Bronchial epithelial cell (primary cell): ENCODE measurements around the gene MYH6. TPM values are rescaled to one million over a fixed set of nuclear protein-coding genes. Genes with fewer than 3 reads are reported as not detected.

Experiments
- DNase-seq: peaks from one replicate; pipeline ENCODE4 v3.0.0-alpha.2; 2010; ENCODE audit warnings: low read depth
- FAIRE-seq: peaks from 2 replicates; lab custom pipeline; 2011; peaks lifted over from hg19 to GRCh38; lab: Jason Lieb, UNC
- H3K27me3 ChIP-seq: 2 replicates; pipeline ENCODE4 v1.5.1; 2011; ENCODE audit warnings: low read length; ENCODE audit not compliant: control insufficient read depth, insufficient read depth
- H3K36me3 ChIP-seq: 2 replicates; pipeline ENCODE4 v1.5.1; 2011; ENCODE audit warnings: low read length; ENCODE audit not compliant: control insufficient read depth, insufficient read depth
- H3K4me3 ChIP-seq: 2 replicates; pipeline ENCODE4 v1.5.1; 2011; ENCODE audit warnings: mild to moderate bottlenecking, low read depth, low read length, control low read depth
- total RNA-seq: library from RNA; depleted of rRNA; stranded (reverse); fragments of >200 nt; gene quantifications from 2 replicates; pipeline ENCODE4 v1.2.1, GENCODE V29; 2014
- TF ChIP-seq, protein P1 (sequence below): IDR thresholded peaks from 2 replicates; pipeline ENCODE4 v1.5.1; 2011; ENCODE audit warnings: mild to moderate bottlenecking, moderate library complexity, low read length, control low read depth, inconsistent platforms; ENCODE audit not compliant: insufficient read depth, severe bottlenecking

The MYH6 gene
- total RNA-seq, 1 donor from 2014 or later, result not detected

DNA sequence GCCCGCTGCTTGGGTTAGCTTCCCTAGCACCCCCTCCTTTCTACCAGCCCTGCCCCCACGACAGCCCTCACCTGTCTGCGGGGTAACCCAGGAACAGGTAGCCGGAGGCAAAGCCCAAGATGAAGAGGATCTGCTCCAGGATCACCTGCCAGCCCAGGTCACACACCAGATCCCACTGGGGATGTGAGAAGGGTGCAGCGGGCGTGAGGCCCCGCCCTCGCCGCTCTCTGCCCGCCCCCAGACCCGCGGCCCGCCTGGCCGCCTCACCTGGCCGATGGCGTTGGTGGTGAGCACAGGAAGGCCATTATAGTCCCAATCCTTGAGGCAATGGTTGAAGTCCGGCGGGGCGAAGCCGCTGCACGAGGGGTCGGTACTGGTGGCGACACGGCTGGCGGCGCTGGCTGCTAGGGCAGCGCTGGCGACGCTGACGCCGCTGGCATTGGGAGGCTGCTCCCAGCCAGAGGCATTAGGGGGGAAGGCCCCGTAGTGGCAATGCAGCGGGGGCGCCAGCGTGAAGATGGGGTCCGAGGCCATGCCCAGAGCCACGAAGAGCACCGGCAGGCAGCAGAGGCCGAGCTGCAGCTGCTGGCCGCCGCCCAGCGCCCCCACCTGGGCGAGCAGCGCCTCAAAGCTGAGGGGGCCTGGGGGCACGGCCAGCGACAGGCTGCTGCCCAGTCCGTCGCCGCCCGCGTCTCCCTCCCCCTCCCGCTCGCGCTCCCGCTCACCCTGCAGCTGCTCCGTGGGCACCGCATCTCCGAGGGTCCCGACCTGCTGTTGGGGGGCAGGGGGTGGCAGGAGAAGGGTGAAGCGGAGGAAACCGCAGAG, 56.2 kb downstream of the MYH6 start:
- FAIRE-seq (no peak), DNase-seq (no peak)
- H3K4me3 ChIP-seq, result peak overlapping the region; percentile 38
- peaks cover 4% of the 10 kb centered on the region for H3K27me3 ChIP-seq
- H3K36me3 ChIP-seq, result no peaks in the 10 kb centered on the region
- TF ChIP-seq, protein P1, sequence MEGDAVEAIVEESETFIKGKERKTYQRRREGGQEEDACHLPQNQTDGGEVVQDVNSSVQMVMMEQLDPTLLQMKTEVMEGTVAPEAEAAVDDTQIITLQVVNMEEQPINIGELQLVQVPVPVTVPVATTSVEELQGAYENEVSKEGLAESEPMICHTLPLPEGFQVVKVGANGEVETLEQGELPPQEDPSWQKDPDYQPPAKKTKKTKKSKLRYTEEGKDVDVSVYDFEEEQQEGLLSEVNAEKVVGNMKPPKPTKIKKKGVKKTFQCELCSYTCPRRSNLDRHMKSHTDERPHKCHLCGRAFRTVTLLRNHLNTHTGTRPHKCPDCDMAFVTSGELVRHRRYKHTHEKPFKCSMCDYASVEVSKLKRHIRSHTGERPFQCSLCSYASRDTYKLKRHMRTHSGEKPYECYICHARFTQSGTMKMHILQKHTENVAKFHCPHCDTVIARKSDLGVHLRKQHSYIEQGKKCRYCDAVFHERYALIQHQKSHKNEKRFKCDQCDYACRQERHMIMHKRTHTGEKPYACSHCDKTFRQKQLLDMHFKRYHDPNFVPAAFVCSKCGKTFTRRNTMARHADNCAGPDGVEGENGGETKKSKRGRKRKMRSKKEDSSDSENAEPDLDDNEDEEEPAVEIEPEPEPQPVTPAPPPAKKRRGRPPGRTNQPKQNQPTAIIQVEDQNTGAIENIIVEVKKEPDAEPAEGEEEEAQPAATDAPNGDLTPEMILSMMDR, result peak; percentile 13

DNA sequence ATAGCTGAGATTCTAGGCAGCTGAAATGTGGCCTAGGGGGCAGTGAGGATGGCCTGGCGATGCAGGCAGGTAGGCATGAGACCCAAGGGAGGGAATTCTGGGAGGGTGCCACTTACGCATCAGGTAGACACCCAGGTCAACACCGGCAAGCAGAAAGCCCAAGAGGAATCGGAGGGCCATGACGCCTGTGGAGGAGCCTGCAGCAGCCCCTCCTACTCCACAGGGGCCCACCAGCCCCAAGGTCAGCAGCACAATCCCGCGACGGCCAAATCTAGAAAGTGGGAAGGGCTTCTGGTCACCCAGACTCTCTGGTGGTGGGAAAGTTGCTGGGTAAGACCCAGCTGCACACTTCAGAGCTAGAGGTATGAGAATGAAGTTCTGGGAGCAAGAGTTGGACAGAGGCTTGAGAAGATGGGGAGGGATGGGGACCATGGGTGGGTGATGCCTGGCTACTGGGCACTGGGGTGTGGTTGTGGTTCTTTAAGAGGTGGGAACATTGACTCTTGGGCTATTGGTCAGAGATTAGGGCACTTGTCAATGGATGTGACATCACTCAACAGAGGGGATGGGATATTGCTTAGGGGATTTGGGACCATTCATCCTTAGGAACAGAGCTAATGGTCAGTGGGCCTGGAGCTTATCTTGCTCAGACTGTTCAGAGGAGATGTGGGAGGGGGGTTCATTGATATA, 58.8 kb downstream of the MYH6 start:
- DNase-seq, result no peak
- no peak overlapping the region for H3K4me3 ChIP-seq
- TF ChIP-seq, protein P1, result no peak
- no peak for FAIRE-seq
- H3K27me3 ChIP-seq, result peaks cover 4% of the 10 kb centered on the region
- H3K36me3 ChIP-seq, result no peaks in the 10 kb centered on the region

DNA sequence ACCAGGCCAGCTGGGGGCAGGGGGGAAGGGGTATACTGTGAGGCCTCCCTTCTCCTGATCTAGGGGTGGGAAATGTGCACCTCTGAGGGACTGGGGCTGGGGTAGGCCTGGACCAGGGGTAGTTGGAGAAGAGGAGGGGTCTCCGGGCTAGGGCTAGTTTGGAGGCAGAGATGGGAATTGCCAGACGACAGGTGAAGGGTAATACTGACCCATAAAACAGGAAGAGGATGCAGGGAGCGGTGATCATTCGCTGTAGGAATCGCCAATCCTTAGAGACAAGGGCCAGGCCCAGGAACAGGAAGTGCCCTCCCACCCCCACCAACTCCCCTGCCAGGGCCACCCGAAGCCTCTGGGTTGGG, 59.8 kb downstream of the MYH6 start:
- H3K4me3 ChIP-seq, result no peak overlapping the region
- TF ChIP-seq, protein P1, result no peak
- H3K27me3 ChIP-seq, result peaks cover 2% of the 10 kb centered on the region
- FAIRE-seq (no peak), DNase-seq (no peak)
- H3K36me3 ChIP-seq, result no peaks in the 10 kb centered on the region

DNA sequence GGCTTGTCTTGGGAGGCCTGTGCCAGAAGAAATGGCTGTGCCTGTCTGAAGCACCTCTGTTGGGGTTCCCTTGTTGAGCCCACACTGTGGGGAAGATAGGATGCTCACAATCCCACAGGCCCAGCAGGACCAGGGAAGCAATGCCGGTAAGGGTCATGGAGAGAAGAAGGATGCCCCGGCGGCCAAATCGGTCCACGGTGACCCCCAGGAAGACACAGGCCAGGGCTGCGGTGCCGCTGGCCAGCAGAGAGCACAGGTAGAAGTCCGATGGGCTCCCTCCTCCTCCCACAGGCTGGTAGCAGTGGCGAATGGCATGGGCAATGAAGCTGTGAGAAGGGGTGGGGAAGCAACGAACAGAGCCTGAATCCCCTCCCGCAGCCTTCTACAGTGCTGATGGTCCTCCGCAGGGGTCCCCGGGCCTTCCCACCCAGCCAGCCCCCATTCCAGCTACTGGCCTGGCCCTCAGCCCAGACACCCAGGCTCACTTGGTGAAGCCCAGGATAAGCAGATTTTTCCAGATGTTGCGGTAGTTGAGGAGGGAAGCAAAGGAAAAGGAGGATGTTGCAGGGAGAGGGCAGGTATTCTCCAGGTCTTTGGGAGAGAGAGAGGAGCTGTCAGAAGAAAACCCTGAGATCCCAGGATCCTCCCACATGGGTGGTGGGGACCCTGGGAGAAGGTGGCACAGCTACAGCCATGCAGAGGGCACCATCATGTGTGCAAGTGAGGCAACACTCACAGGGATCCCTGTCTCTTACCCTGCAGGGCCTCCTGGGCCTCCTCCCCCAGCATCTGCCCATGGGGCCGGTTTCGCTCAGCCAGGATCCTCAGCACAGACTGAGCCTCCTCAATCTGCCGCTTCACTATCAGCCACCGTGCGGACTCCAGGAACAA, 60.4 kb downstream of the MYH6 start:
- Histone ChIP-seq H3K4me3 (no peak overlapping the region), H3K36me3 (no peaks in the 10 kb centered on the region), H3K27me3 (no peaks in the 10 kb centered on the region)
- FAIRE-seq (no peak), DNase-seq (no peak)
- TF ChIP-seq, protein P1, result no peak

DNA sequence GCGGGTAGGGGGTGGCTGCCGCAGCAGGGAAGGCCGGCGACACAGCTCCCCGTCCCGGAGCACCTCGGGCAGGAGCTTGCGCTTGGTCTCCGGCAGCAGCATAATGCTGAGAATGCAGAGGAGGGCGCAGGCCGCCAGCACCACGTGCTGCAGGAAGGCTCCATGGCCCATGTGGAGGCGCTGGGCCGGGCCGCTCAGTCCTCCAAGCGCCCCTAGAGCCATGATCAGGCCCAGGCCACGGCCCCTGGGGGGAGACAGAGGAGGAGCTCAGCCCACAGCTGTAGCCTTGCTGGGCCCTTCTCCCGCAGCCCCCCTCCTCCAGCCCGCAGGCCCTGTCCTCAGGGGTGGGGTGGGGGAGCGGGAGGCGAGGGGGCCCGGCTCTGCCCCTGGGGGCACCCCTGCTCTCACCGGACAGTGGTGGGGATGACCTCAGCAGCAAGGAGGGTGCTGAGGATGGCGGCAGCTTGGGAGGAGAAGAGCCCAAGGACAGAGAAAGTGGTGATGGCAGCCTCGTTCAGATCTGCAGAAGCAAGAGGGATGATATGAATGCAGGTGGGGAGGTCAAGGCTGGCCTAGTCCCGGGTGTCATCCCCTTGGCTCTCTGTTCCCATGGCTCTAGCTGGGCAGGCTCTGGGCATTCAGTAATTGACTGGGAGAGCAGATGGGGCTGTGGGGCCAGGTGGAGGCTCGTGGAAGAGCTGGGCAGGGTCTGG, 61.2 kb downstream of the MYH6 start:
- Histone ChIP-seq H3K36me3 (no peaks in the 10 kb centered on the region), H3K27me3 (no peaks in the 10 kb centered on the region), H3K4me3 (no peak overlapping the region)
- FAIRE-seq, result no peak
- TF ChIP-seq, protein P1, result no peak
- no peak for DNase-seq
